Measurements from ENCODE around the gene MRPL50. TPM values are rescaled to one million over a fixed set of nuclear protein-coding genes. Genes with fewer than 3 reads are reported as not detected.
A peak's percentile ranks its signal among the peaks of the same experiment; 100 is the strongest.

Gene MRPL50
- total RNA-seq, 6 experiments from 2014 or later = 4.6 to 8.7 (median 6.7) TPM

GRCh38 chr9:101350285-101350684, 48.1 kb downstream of the MRPL50 start:
- Histone ChIP-seq H3K4me1 (peaks cover 0 to 50% (median 16%) of the 10 kb centered on the region in 4 donors), H3K36me3 (no peaks in the 10 kb centered on the region), H3K27ac (peak overlapping the region; percentile 64 to 75 (median 67)), H3K4me3 (no peak overlapping the region), H3K9me3 (no peaks in the 10 kb centered on the region), H3K27me3 (no peaks in the 10 kb centered on the region)
- TF ChIP-seq POLR2A (IDR thresholded peaks at IDR 0.05) (no peak), CTCF (IDR thresholded peaks at IDR 0.05) (peak in 1 of 4 donors; percentile 12)
- intact Hi-C loops (cut with DNase I) = no loop called here
- peak; percentile 42 to 59 (median 58) for ATAC-seq
- WGBS (ENCODE audit: insufficient coverage, low coverage, low lambda C conversion rate, missing lambda C conversion rate) = 35% methylated on average over 1 of the region's 1 CpG
- DNase-seq = no peak

DNA sequence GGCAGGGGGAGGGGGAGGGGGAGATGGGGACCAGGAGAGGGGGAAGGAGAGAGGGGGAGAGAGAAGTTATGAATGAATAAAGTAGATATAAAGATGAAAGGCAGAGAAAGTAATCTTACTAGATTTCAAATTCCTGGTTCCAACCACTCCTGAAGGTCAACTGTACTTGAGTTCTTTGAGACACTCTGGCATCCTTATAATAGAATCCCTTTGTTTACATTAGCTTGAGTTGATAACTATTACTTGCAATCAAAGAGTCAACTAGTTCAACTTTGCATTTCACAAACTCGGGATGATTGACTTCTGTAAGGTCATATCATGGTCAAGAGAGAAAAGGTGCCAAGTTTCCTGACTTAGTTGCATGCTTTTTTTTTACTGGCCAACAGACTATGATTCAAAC, 55.8 kb downstream of the MRPL50 start:
- Histone ChIP-seq H3K27ac (peak overlapping the region in 1 of 3 donors; percentile 47), H3K4me3 (no peak overlapping the region), H3K9me3 (no peaks in the 10 kb centered on the region), H3K27me3 (no peaks in the 10 kb centered on the region), H3K4me1 (peaks cover 0 to 11% (median 4%) of the 10 kb centered on the region in 4 donors), H3K36me3 (no peaks in the 10 kb centered on the region)
- WGBS (ENCODE audit: insufficient coverage, low coverage, low lambda C conversion rate, missing lambda C conversion rate) = 20% methylated on average over 1 of the region's 1 CpG
- DNase-seq (no peak), ATAC-seq (peak; percentile 50 to 79 (median 62))
- TF ChIP-seq CTCF (IDR thresholded peaks at IDR 0.05) = no peak
- no peak for TF ChIP-seq POLR2A (IDR thresholded peaks at IDR 0.05)
- intact Hi-C loops (cut with DNase I) = no loop called here

GRCh38 chr9:101341958-101342357, 56.5 kb downstream of the MRPL50 start:
- Histone ChIP-seq H3K27me3 (no peaks in the 10 kb centered on the region), H3K27ac (peak overlapping the region in 1 of 3 donors; percentile 39), H3K4me3 (no peak overlapping the region), H3K9me3 (no peaks in the 10 kb centered on the region), H3K4me1 (peaks cover 0 to 10% (median 4%) of the 10 kb centered on the region in 4 donors), H3K36me3 (no peaks in the 10 kb centered on the region)
- peak in 3 of 4 donors; percentile 35 to 74 (median 36) for ATAC-seq
- DNase-seq = no peak
- TF ChIP-seq POLR2A (IDR thresholded peaks at IDR 0.05) (no peak), CTCF (IDR thresholded peaks at IDR 0.05) (peak in 1 of 4 donors; percentile 15)
- intact Hi-C loops (cut with DNase I) = no loop called here

Other genes starting within 250 kb of the MRPL50 start
- gene BAAT, start 13.6 kb downstream of the MRPL50 start, total RNA-seq = 100 to 1,000 TPM; 223 to 648 (median 507) TPM
- gene ZNF189, start 233 bp upstream of the MRPL50 start, total RNA-seq = 1 to 10 TPM; 5.7 to 9.7 (median 8.2) TPM
- gene ALDOB, start 37.2 kb upstream of the MRPL50 start, total RNA-seq = 1,000 to 10,000 TPM; 2,876 to 4,505 (median 3,144) TPM
- 10 to 100 TPM in 4 of 6 experiments, 1 to 10 TPM in 2; 8.7 to 19.8 (median 16.1) TPM for gene RNF20, start 135.2 kb upstream of the MRPL50 start, total RNA-seq
- not detected for gene PPP3R2, start 196.4 kb upstream of the MRPL50 start, total RNA-seq

Data from right lobe of liver (tissue), 6 donors.